NK-92 treated with Interleukin-12 subunit alpha and Interleukin-12 subunit beta, amount 100 ng/mL, for 24 hours (cell line): ENCODE data around the gene OR4F15.

ENCODE experiments used
- DNase-seq: peaks from one replicate; lab custom pipeline; 2025; lab: John Stamatoyannopoulos, UW

OR4F15 gene

DNA sequence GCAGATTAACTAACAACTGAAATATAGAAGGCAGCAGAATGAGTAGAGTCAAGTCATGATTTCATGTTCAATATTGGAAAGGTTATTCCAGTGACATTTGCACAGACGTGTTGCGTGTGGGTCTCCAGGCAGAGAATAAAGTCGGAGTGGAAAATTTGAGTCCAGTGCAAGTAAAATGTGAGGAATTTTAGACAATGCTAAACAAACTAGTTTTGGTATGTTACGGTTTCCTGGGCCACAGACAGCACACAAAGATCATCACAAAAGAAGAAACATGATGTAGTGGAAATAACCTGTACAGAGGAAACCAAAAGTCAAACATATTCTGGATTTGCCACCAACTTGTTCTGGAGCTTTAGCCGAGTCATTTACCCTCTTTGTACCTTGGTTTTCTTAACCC is 8.3 kb upstream of the OR4F15 start:
- DNase-seq = no peak

DNA sequence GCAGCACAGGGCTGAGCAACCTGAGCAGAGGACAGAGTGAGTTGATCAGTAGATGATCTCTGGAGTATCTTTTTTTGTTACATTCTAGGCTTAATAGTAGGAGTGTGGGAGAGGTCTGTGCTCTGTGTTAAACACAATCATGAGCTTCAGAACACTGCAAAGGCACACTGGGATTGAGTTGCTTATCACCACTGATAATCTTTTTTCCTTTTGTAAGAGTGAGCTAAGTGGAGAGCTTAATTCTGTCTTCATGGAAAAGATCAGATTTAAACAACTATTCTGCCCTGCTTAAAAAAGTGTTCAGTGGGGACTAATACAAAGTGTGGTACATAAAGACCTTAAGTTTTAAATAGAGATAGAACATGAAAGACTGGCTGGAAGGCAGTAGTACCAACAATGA is 7.6 kb upstream of the OR4F15 start:
- no peak for DNase-seq

DNA sequence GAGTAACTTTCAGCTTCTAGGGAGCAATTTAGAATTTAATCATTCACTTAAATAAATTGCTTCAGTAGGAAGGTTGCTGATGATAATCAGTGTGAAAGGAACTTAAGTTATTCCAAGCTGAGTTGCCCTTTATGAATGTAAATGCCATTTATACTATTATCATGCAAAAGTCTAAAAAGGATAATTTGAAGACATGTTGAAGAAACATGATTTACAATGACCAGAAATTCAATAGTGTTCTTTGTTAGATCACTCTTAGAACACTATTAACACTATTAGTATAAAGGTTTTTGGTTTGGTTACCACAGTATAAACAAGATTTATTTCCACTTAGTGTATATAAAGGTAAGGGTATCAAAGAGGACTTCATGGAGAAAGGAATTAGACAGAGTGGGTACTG is 7.1 kb upstream of the OR4F15 start:
- no peak for DNase-seq

GRCh38 chr15:101805605-101806345 is 6.2 kb upstream of the OR4F15 start:
- DNase-seq = no peak

DNA sequence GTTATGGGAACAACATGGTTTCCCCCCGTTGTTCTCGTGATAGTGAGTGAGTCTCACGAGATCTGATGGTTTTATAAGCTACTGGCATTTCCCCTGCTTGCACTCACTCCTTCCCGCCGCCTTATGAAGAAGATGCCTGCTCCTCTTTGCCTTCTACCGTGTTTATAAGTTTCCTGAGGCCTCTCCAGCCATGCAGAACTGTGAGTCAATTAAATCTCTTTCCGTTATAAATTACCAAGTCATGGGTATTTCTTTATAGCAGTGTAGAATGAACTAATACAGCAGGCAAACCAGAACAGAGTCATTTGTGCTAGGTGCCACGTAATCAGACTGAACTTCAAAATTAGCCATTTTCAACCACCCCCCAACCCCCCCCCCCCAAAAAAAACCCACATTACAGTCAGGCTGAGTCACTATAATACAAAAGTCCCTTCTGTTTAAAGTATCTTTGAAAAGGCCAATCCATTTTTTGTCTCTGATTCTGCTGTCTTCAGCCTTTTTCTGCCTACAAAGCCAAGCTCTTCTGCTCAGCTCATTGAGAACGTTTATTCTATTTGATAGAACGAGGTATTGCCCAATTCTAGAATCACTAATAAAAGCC is 4.6 kb upstream of the OR4F15 start:
- DNase-seq = no peak

DNA sequence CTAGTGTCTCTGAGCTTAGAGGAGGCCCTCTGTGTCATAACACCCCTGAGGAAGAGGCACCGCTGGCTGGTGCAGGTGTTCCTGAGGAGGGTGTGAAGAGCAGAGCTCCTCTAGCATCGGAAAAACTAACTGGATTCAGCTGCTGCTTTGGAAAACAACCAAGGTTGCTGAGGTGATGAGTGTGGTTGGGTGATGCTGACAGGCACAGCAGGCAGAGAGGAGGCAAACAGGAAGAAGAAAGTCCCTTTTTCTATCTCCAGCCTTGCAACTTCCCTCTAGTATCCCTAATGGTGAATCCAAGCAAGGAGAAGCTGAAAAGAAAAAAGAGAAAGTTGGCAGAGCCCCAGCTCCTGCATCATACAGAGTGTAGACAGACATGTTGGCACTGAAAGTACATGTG is 3.8 kb upstream of the OR4F15 start:
- no peak for DNase-seq

GRCh38 chr15:101810456-101810855 is 1.5 kb upstream of the OR4F15 start:
- DNase-seq = no peak

GRCh38 chr15:101810876-101811275 is 1.1 kb upstream of the OR4F15 start:
- DNase-seq = no peak

GRCh38 chr15:101813803-101814534 is 2.0 kb downstream of the OR4F15 start:
- DNase-seq = no peak

DNA sequence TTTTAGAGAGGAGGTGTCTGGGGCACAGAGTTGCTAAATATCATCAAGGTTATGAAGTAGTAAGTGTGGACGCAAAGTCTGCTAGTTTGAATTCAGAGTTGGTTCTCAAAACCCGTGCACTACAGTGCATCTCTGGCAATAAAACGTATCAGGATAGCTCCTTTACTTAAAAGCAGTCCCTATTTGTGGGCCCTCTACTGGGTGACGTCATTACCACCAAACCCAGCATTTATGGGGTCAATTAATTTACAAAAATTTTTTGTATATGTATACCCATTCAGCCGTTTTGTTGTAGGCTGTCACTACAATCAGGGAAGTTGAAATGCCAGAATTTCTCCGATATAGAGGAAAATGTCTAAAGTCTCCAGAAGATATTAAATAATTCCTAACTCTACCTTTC is 8.8 kb downstream of the OR4F15 start:
- DNase-seq = no peak

- DNase-seq = no peak
Observed at GRCh38 chr15:101827257-101827656, 15.3 kb downstream of the OR4F15 start.

- no peak for DNase-seq
Observed at GRCh38 chr15:101828774-101829173, 16.8 kb downstream of the OR4F15 start.

DNA sequence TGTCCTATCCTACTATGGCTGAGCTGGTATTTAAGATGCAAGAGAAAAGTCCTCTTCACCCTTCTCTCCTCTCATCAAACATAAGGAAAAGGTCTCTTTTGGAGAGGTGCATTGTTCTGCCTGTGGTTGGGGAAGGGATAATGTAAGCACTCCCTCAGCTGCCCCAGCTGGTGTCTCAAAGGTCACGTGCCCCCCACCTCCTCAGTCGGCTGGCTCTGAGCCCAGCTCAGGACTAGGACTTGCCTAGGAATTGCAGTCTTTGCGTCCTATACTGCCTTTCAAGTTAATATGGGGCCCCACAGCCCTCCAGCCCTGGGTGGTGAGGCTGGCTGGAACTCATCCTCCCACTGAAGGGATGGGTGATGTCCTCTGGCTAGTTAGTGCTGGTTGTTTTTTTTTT is 29.7 kb downstream of the OR4F15 start:
- DNase-seq = no peak

DNA sequence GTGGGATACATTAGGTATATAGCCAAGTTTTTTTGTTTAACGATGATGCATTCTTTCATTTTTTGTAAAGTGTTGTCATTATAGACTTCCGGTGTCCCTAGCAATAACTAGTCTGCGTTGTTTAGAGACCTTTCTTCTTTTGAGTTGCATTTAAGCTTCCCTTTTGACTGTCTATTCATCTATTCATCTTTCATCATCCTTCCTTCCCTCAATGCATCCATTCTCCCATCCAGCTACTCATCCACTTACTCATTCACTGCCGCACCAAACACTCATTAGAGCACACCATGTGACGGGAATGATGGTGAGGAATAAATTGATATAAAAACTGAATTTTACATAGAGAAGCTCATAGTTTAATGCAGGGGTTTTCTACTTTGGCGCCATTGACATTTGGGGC is 32.9 kb downstream of the OR4F15 start:
- no peak for DNase-seq

DNA sequence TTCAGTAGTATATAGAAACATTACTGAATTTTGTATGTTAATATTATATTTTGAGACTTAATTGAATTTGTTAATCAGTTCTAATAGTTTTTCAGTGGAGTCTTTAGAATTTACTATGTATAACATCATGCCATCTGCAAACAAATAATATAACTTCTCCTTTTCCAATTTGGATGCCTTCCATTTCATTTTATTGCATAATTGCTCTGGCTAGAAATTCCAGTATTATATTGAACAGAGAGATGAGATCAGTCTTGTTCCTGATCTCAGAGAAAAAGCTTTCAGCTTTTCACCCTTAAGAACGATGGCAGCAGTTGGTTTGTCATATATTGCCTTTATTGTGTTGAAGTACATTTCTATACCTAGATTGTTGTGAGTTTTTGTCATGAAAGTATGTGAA is 40.4 kb downstream of the OR4F15 start:
- no peak for DNase-seq
